GM12874 (cell line): Measurements from ENCODE around the gene MPZ.

Source experiments
- CTCF ChIP-seq: IDR thresholded peaks from 2 replicates; pipeline ENCODE4 v1.5.1; 2011; ENCODE audit warnings: low read depth, mild to moderate bottlenecking, control low read depth, low read length, moderate library complexity; ENCODE audit not compliant: insufficient read depth

MPZ gene

GRCh38 chr1:161259345-161259702 is 50.4 kb downstream of the MPZ start:
- no peak for TF ChIP-seq CTCF

- no peak for TF ChIP-seq CTCF
These were observed 51.1 kb downstream of the MPZ start, which contains the start of gene PCP4L1 for GRCh38 chr1:161258439-161259344. TSS of gene PCP4L1 (plus strand) at chr1:161258745. CDS start at chr1:161258975, 230 bp downstream.
